ENCODE data around the gene KLF13.

Gene KLF13

GRCh38 chr15:31304751-31305365 lies 21.8 kb upstream of the KLF13 start:
- no peaks in the 10 kb centered on the region for H3K79me1 ChIP-seq (ENCODE audit: low read length)
- H4K91ac ChIP-seq (ENCODE audit: low read depth, low read length) = no peak overlapping the region

GRCh38 chr15:31305375-31305774 lies 21.3 kb upstream of the KLF13 start:
- Histone ChIP-seq H3K4me2 (ENCODE audit: low read length) (no peak overlapping the region), H4K91ac (ENCODE audit: low read depth, low read length) (no peak overlapping the region), H3K27me3 (ENCODE audit: insufficient read depth, low read length) (no peaks in the 10 kb centered on the region), H3K23ac (ENCODE audit: low read length) (no peak overlapping the region), H2BK12ac (ENCODE audit: low read length) (no peak overlapping the region), H3K18ac (ENCODE audit: low read length) (no peak overlapping the region), H4K12ac (ENCODE audit: low read depth, low read length) (no peak overlapping the region), H2BK5ac (ENCODE audit: low read depth, low read length, poor library complexity) (no peak overlapping the region), H4K8ac (ENCODE audit: low read depth, low read length) (no peak overlapping the region), H2AK5ac (ENCODE audit: low read length) (no peak overlapping the region), H2AFZ (ENCODE audit: insufficient read depth, low read length, poor library complexity) (no peak overlapping the region), H3K27ac (ENCODE audit: low read depth, low read length) (no peak overlapping the region), H3K4me1 (ENCODE audit: control insufficient read depth in 1 of 2, insufficient read depth in 2 of 2, low read length in 2 of 2) (peaks cover 0 to 3% of the 10 kb centered on the region in 2 experiments), H3K36me3 (ENCODE audit: control insufficient read depth in 1 of 2, insufficient read depth in 2 of 2, low read length in 2 of 2) (no peaks in the 10 kb centered on the region), H3K79me1 (ENCODE audit: low read length) (no peaks in the 10 kb centered on the region), H3K79me2 (ENCODE audit: control insufficient read depth, insufficient read depth, low read length, poor library complexity) (no peaks in the 10 kb centered on the region), H3K14ac (ENCODE audit: low read length) (no peak overlapping the region), H3K9ac (ENCODE audit: low read length) (no peak overlapping the region), H3K4me3 (ENCODE audit: low read depth, low read length) (no peak overlapping the region), H3K4ac (ENCODE audit: low read depth, low read length) (no peak overlapping the region), H3K9me3 (ENCODE audit: insufficient read depth, low read depth, low read length) (no peaks in the 10 kb centered on the region), H2BK120ac (ENCODE audit: insufficient read depth, low read length, poor library complexity) (no peak overlapping the region)
- DNase-seq = no peak
- WGBS (ENCODE audit: extremely low coverage, insufficient coverage, insufficient read length) = no CpG with 5 or more reads among the region's 2 CpGs

More at GRCh38 chr15:31304751-31305365, 21.8 kb upstream of the KLF13 start:
- no peak overlapping the region for H3K18ac ChIP-seq (ENCODE audit: low read length)
- H3K23ac ChIP-seq (ENCODE audit: low read length) = no peak overlapping the region
- no peak overlapping the region for H2BK12ac ChIP-seq (ENCODE audit: low read length)
- no peak overlapping the region for H2BK5ac ChIP-seq (ENCODE audit: low read depth, low read length, poor library complexity)
- H3K27ac ChIP-seq (ENCODE audit: low read depth, low read length) = no peak overlapping the region
- H4K12ac ChIP-seq (ENCODE audit: low read depth, low read length) = no peak overlapping the region
- WGBS (ENCODE audit: extremely low coverage, insufficient coverage, insufficient read length) = no CpG with 5 or more reads among the region's 12 CpGs
- no peak overlapping the region for H3K4me2 ChIP-seq (ENCODE audit: low read length)
- no peak overlapping the region for H3K9ac ChIP-seq (ENCODE audit: low read length)
- peaks cover 0 to 3% of the 10 kb centered on the region in 2 experiments for H3K4me1 ChIP-seq (ENCODE audit: control insufficient read depth in 1 of 2, insufficient read depth in 2 of 2, low read length in 2 of 2)
- no peak overlapping the region for H2AK5ac ChIP-seq (ENCODE audit: low read length)
- no peaks in the 10 kb centered on the region for H3K27me3 ChIP-seq (ENCODE audit: insufficient read depth, low read length)
- H2AFZ ChIP-seq (ENCODE audit: insufficient read depth, low read length, poor library complexity) = no peak overlapping the region
- H3K14ac ChIP-seq (ENCODE audit: low read length) = no peak overlapping the region
- no peak overlapping the region for H4K8ac ChIP-seq (ENCODE audit: low read depth, low read length)
- no peak overlapping the region for H3K4ac ChIP-seq (ENCODE audit: low read depth, low read length)
- no peaks in the 10 kb centered on the region for H3K79me2 ChIP-seq (ENCODE audit: control insufficient read depth, insufficient read depth, low read length, poor library complexity)
- no peak overlapping the region for H3K4me3 ChIP-seq (ENCODE audit: low read depth, low read length)
- H3K9me3 ChIP-seq (ENCODE audit: insufficient read depth, low read depth, low read length) = no peaks in the 10 kb centered on the region
- H2BK120ac ChIP-seq (ENCODE audit: insufficient read depth, low read length, poor library complexity) = no peak overlapping the region
- no peaks in the 10 kb centered on the region for H3K36me3 ChIP-seq (ENCODE audit: control insufficient read depth in 1 of 2, insufficient read depth in 2 of 2, low read length in 2 of 2)
- DNase-seq = peak in 1 of 2 donors; percentile 32

GRCh38 chr15:31305796-31306425 lies 20.7 kb upstream of the KLF13 start:
- no CpG with 5 or more reads among the region's 12 CpGs for WGBS (ENCODE audit: extremely low coverage, insufficient coverage, insufficient read length)
- Histone ChIP-seq H3K4me2 (ENCODE audit: low read length) (no peak overlapping the region), H4K8ac (ENCODE audit: low read depth, low read length) (no peak overlapping the region), H2BK5ac (ENCODE audit: low read depth, low read length, poor library complexity) (no peak overlapping the region), H3K14ac (ENCODE audit: low read length) (no peak overlapping the region), H2BK120ac (ENCODE audit: insufficient read depth, low read length, poor library complexity) (no peak overlapping the region), H2BK12ac (ENCODE audit: low read length) (no peak overlapping the region), H3K9ac (ENCODE audit: low read length) (no peak overlapping the region), H3K4me3 (ENCODE audit: low read depth, low read length) (no peak overlapping the region), H4K12ac (ENCODE audit: low read depth, low read length) (no peak overlapping the region), H2AK5ac (ENCODE audit: low read length) (no peak overlapping the region), H3K27ac (ENCODE audit: low read depth, low read length) (no peak overlapping the region), H3K23ac (ENCODE audit: low read length) (no peak overlapping the region), H3K4me1 (ENCODE audit: control insufficient read depth in 1 of 2, insufficient read depth in 2 of 2, low read length in 2 of 2) (peaks cover 0 to 3% of the 10 kb centered on the region in 2 experiments), H3K36me3 (ENCODE audit: control insufficient read depth in 1 of 2, insufficient read depth in 2 of 2, low read length in 2 of 2) (no peaks in the 10 kb centered on the region), H4K91ac (ENCODE audit: low read depth, low read length) (no peak overlapping the region), H3K27me3 (ENCODE audit: insufficient read depth, low read length) (no peaks in the 10 kb centered on the region), H2AFZ (ENCODE audit: insufficient read depth, low read length, poor library complexity) (no peak overlapping the region), H3K18ac (ENCODE audit: low read length) (no peak overlapping the region), H3K4ac (ENCODE audit: low read depth, low read length) (no peak overlapping the region), H3K79me2 (ENCODE audit: control insufficient read depth, insufficient read depth, low read length, poor library complexity) (no peaks in the 10 kb centered on the region), H3K9me3 (ENCODE audit: insufficient read depth, low read depth, low read length) (no peaks in the 10 kb centered on the region), H3K79me1 (ENCODE audit: low read length) (no peaks in the 10 kb centered on the region)
- no peak for DNase-seq

- Histone ChIP-seq H3K79me2 (ENCODE audit: control insufficient read depth, insufficient read depth, low read length, poor library complexity) (no peaks in the 10 kb centered on the region), H4K91ac (ENCODE audit: low read depth, low read length) (no peak overlapping the region), H2BK12ac (ENCODE audit: low read length) (no peak overlapping the region), H2BK5ac (ENCODE audit: low read depth, low read length, poor library complexity) (no peak overlapping the region), H3K79me1 (ENCODE audit: low read length) (no peaks in the 10 kb centered on the region), H3K9ac (ENCODE audit: low read length) (no peak overlapping the region), H3K4me2 (ENCODE audit: low read length) (no peak overlapping the region), H3K23ac (ENCODE audit: low read length) (no peak overlapping the region), H3K4ac (ENCODE audit: low read depth, low read length) (no peak overlapping the region), H2AK5ac (ENCODE audit: low read length) (no peak overlapping the region), H3K9me3 (ENCODE audit: insufficient read depth, low read depth, low read length) (no peaks in the 10 kb centered on the region), H3K4me1 (ENCODE audit: control insufficient read depth in 1 of 2, insufficient read depth in 2 of 2, low read length in 2 of 2) (peaks cover 0 to 3% of the 10 kb centered on the region in 2 experiments), H3K14ac (ENCODE audit: low read length) (no peak overlapping the region), H3K36me3 (ENCODE audit: control insufficient read depth in 1 of 2, insufficient read depth in 2 of 2, low read length in 2 of 2) (no peaks in the 10 kb centered on the region), H2BK120ac (ENCODE audit: insufficient read depth, low read length, poor library complexity) (no peak overlapping the region), H3K4me3 (ENCODE audit: low read depth, low read length) (no peak overlapping the region), H4K8ac (ENCODE audit: low read depth, low read length) (no peak overlapping the region), H3K27ac (ENCODE audit: low read depth, low read length) (no peak overlapping the region), H4K12ac (ENCODE audit: low read depth, low read length) (no peak overlapping the region), H2AFZ (ENCODE audit: insufficient read depth, low read length, poor library complexity) (no peak overlapping the region), H3K18ac (ENCODE audit: low read length) (no peak overlapping the region), H3K27me3 (ENCODE audit: insufficient read depth, low read length) (no peaks in the 10 kb centered on the region)
- no peak for DNase-seq
- no CpG with 5 or more reads among the region's 30 CpGs for WGBS (ENCODE audit: extremely low coverage, insufficient coverage, insufficient read length)
Observed at GRCh38 chr15:31306426-31307269, 20.0 kb upstream of the KLF13 start.
